HepG2 (cell line): Measurements from ENCODE around the gene MT1F. TPM values are rescaled to one million over a fixed set of nuclear protein-coding genes. Genes with fewer than 3 reads are reported as not detected.

Experiments used
- ARID3A ChIP-seq: IDR thresholded peaks from 2 replicates; pipeline ENCODE4 v1.6.1; 2012; ENCODE audit warnings: low read depth, low read length, improper control_type of control experiment
- ATF3 ChIP-seq: sonication (generic); formaldehyde crosslinking; IDR thresholded peaks from 2 replicates; pipeline ENCODE4 v1.4.0; 2020; ENCODE audit warnings: missing genetic modification reagents
- CHD4 ChIP-seq: fragments of 200-600 bp; sonication (generic); IDR thresholded peaks from 2 replicates; pipeline ENCODE4 v1.7.0; 2017; ENCODE audit warnings: mild to moderate bottlenecking, low read length, borderline replicate concordance
- IKZF4 ChIP-seq: sonication (generic); formaldehyde crosslinking; IDR thresholded peaks from 2 replicates; pipeline ENCODE4 v1.5.1; 2020; ENCODE audit warnings: borderline replicate concordance, mild to moderate bottlenecking, low read depth, missing genetic modification reagents; ENCODE audit errors: not compliant biosample characterization
- MAF1 ChIP-seq: sonication (generic); formaldehyde crosslinking; IDR thresholded peaks from 2 replicates; pipeline ENCODE4 v1.5.0; 2020; ENCODE audit warnings: missing genetic modification reagents, borderline replicate concordance
- MED1 ChIP-seq: sonication (generic); formaldehyde crosslinking; IDR thresholded peaks from 2 replicates; pipeline ENCODE4 v1.4.0; 2020; ENCODE audit warnings: missing genetic modification reagents
- MXD4 ChIP-seq: IDR thresholded peaks from 2 replicates; pipeline ENCODE4 v1.6.1; 2016; ENCODE audit warnings: mild to moderate bottlenecking, missing biosample characterization, missing genetic modification reagents
- RELA ChIP-seq: sonication (generic); formaldehyde crosslinking; IDR thresholded peaks from 2 replicates; pipeline ENCODE4 v1.4.0; 2020; ENCODE audit warnings: missing genetic modification reagents
- SIX4 ChIP-seq: sonication (generic); formaldehyde crosslinking; IDR thresholded peaks from 2 replicates; pipeline ENCODE4 v1.4.0; 2020; ENCODE audit warnings: missing genetic modification reagents
- TCF7L2 ChIP-seq: IDR thresholded peaks from 2 replicates; pipeline ENCODE4 v1.6.1; 2011; ENCODE audit warnings: mild to moderate bottlenecking, low read depth, low read length, moderate library complexity
- THAP11 ChIP-seq: IDR thresholded peaks from 2 replicates; pipeline ENCODE4 v1.6.1; 2016; ENCODE audit warnings: missing biosample characterization, missing genetic modification reagents
- TRIM24 ChIP-seq: sonication (generic); formaldehyde crosslinking; IDR thresholded peaks from 2 replicates; pipeline ENCODE4 v1.8.0; 2022; ENCODE audit warnings: mild to moderate bottlenecking, missing genetic modification reagents
- ZFP36 ChIP-seq: fragments of 150-350 bp; IDR thresholded peaks from 2 replicates; pipeline ENCODE4 v1.6.1; 2018; ENCODE audit warnings: borderline replicate concordance, low read length, low read depth; ENCODE audit not compliant: partially characterized antibody
- ZFP41 ChIP-seq: sonication (generic); formaldehyde crosslinking; IDR thresholded peaks from 2 replicates; pipeline ENCODE4 v1.4.0; 2020; ENCODE audit warnings: mild to moderate bottlenecking, missing genetic modification reagents, borderline replicate concordance
- ZHX1 ChIP-seq: sonication (generic); formaldehyde crosslinking; IDR thresholded peaks from 2 replicates; pipeline ENCODE4 v1.8.1; 2022; ENCODE audit warnings: low read depth, mild to moderate bottlenecking, missing genetic modification reagents
- ZNF430 ChIP-seq: sonication (generic); formaldehyde crosslinking; IDR thresholded peaks from 2 replicates; pipeline ENCODE4 v1.9.0; 2021; ENCODE audit warnings: mild to moderate bottlenecking, missing genetic modification reagents
- ZNF503 ChIP-seq: sonication (generic); formaldehyde crosslinking; IDR thresholded peaks from 2 replicates; pipeline ENCODE4 v1.4.0; 2020; ENCODE audit warnings: missing genetic modification reagents
- ZNF768 ChIP-seq: sonication (generic); formaldehyde crosslinking; IDR thresholded peaks from 2 replicates; pipeline ENCODE4 v1.4.0; 2020; ENCODE audit warnings: missing genetic modification reagents
- ZNF839 ChIP-seq: sonication (generic); formaldehyde crosslinking; IDR thresholded peaks from 2 replicates; pipeline ENCODE4 v1.4.0; 2020; ENCODE audit warnings: missing genetic modification reagents, mild to moderate bottlenecking, borderline replicate concordance
- polyA plus RNA-seq, 8 experiments: library from polyadenylated mRNA; depleted of rRNA in 3 of 8; stranded (reverse) in 7 of 8; unstranded in 1 of 8; fragments of >200 nt; fragmentation: Illumina TruSeq in 4 of 8; extraction: Trizol in 4 of 8; gene quantifications; 2 replicates each; pipeline versions ENCODE4 v1.2.1 to v1.2.3, GENCODE V29; 2011 to 2016; ENCODE audit warnings: low read depth in 4 of 8, missing spikeins in 1 of 8, mixed read lengths in 1 of 8; ENCODE audit not compliant: insufficient read depth in 1 of 8
- total RNA-seq, 5 experiments: library from RNA; depleted of rRNA; stranded (reverse); fragments of >200 nt; fragmentation: Illumina TruSeq; extraction: Trizol; gene quantifications; 2 replicates each; pipeline ENCODE4 v1.2.3, GENCODE V29; 2016; ENCODE audit warnings: low read depth in 1 of 5
- TF ChIP-seq, protein P1 (sequence below): sonication (generic); formaldehyde crosslinking; IDR thresholded peaks from 2 replicates; pipeline ENCODE4 v1.8.0; 2022; ENCODE audit warnings: mild to moderate bottlenecking, missing genetic modification reagents

Gene MT1F
- total and polyA plus RNA-seq, 2 of the 13 experiments (the other 11 are each of a cell fraction or from before 2014, with no cell fraction given): 1.9 to 169 TPM

DNA sequence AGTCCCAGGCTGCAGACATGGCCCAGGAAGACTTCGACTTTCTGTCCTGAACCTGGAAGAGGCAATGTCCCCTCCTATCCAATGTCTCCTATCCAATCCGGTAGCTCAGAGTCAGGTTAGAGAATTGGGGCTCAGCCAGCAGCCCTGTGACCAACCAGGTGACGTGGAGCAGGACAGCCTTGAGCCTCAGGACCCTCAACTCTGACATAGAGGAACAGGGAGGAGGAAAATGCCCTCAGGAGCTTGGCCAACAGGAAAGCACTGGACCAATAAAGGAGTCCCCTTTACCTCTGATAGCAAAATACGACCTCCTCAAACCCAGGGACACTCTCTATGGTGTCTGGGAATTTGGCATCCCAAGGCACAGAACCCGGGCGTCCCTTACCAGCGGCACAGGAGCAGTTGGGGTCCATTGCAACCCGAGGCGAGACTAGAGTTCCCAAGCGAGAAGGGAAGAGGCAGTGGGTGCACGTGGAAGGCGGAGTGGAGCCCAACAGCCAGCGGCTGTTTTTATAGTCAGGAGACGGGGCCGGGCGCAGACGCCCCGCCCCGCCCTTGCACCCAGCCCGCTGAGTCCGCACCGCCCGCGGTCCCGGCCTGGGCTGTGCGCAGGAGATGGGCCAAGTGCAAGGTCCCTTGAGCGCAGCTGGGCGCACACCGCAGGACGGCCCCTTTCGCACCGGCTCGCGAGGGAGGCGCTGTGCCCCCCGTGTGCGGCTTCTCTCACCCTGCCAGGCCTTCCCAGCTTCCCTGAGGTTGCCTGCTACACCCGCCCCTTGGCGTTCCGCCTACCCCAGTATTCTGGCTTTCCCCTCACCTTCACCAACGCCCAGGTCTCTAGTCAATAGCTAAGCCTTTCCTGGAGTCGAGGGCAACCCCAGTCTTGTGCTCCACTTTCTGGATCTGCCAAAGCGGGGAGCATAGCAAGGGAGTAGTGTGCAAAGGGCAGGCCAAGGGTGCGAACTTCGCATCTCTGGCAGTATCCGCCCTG lies 10.1 kb downstream of the MT1F start, which contains the start of gene MT1G (continued):
- TF ChIP-seq, protein P1, sequence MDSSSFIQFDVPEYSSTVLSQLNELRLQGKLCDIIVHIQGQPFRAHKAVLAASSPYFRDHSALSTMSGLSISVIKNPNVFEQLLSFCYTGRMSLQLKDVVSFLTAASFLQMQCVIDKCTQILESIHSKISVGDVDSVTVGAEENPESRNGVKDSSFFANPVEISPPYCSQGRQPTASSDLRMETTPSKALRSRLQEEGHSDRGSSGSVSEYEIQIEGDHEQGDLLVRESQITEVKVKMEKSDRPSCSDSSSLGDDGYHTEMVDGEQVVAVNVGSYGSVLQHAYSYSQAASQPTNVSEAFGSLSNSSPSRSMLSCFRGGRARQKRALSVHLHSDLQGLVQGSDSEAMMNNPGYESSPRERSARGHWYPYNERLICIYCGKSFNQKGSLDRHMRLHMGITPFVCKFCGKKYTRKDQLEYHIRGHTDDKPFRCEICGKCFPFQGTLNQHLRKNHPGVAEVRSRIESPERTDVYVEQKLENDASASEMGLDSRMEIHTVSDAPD (CRISPR knock-in tag): no peak
- TF ChIP-seq SIX4 (CRISPR knock-in tag): no peak
- no peak for TF ChIP-seq TCF7L2
- no peak for TF ChIP-seq ZFP41 (CRISPR knock-in tag)
- TF ChIP-seq ATF3: no peak
- TF ChIP-seq RELA (CRISPR knock-in tag): no peak
- peak; percentile 50; the same call in 1 of the 2 replicates for TF ChIP-seq ZNF768 (CRISPR knock-in tag)
- no peak for TF ChIP-seq ZNF430 (CRISPR knock-in tag)
- no peak for TF ChIP-seq ZNF503
- no peak for TF ChIP-seq MAF1 (CRISPR knock-in tag)
- TF ChIP-seq ZFP36: no peak
- TF ChIP-seq IKZF4 (CRISPR knock-in tag): no peak
- no peak for TF ChIP-seq MED1 (CRISPR knock-in tag)
- TF ChIP-seq THAP11 (CRISPR knock-in tag): no peak
- TF ChIP-seq CHD4: no peak
- TF ChIP-seq ARID3A: no peak
- TF ChIP-seq TRIM24: no peak
- no peak; the same call in 1 of the 2 replicates for TF ChIP-seq MXD4 (CRISPR knock-in tag)
- TF ChIP-seq ZHX1 (CRISPR knock-in tag): no peak
- TF ChIP-seq ZNF839 (CRISPR knock-in tag): no peak
